B cell (primary cell): ENCODE results near the gene ESR2.

Source experiments
- CTCF ChIP-seq: fragments of 200-600 bp; IDR thresholded peaks from one replicate; pipeline ENCODE4 v1.8.0; 2022; ENCODE audit warnings: antibody characterized with exemption, mild to moderate bottlenecking
- EZH2 ChIP-seq: IDR thresholded peaks from 2 replicates; pipeline ENCODE4 v1.6.1; 2012; ENCODE audit warnings: borderline replicate concordance, low read depth, mild to moderate bottlenecking, moderate library complexity, low read length; ENCODE audit not compliant: insufficient read depth, poor library complexity, severe bottlenecking

GRCh38 chr14:64114166-64114565, 180.0 kb downstream of the ESR2 start:
- TF ChIP-seq CTCF (no peak), EZH2 (no peak)
